ENCODE results near the gene EFCAB12.
A peak's percentile ranks its signal among the peaks of the same experiment; 100 is the strongest.

Gene EFCAB12

DNA sequence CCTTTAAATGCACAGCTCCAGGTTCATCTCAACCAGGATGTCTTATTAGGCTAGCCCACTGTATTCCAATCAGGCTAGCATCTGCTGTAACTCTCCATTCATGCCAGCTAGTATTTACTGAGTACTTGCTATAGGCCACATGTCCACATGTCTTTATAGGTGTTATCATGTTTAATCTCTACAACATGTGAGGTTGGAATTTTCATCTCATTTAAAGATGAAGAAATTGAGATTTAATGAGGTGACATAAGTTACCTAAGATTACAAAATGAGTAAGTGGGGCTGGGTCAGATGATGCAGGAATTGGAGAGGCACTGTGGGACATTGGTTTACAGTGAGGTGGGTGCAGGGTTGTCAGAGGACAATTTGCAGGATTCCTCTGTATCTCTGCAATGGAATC, 14.5 kb upstream of the EFCAB12 start:
- DNase-seq: no peak

DNA sequence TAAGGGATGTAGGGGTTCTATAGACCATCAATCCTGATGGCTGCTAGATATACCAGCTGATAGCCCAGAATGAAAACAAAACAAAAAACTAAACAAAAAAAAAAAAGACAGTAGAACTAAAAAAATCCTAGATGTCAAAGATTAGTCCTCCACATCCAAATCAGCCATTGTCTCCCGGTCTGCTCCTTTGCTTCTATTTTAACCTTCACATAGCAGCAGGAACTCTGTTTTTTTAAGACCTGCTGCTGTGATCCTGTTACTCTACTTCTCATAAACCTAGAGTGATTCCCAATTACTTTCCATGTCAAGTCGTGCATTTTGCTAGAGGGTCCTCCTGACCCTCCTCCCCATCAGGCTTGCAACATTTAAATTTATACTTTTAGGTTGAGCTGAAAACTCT, 14.1 kb upstream of the EFCAB12 start:
- DNase-seq: no peak

DNA sequence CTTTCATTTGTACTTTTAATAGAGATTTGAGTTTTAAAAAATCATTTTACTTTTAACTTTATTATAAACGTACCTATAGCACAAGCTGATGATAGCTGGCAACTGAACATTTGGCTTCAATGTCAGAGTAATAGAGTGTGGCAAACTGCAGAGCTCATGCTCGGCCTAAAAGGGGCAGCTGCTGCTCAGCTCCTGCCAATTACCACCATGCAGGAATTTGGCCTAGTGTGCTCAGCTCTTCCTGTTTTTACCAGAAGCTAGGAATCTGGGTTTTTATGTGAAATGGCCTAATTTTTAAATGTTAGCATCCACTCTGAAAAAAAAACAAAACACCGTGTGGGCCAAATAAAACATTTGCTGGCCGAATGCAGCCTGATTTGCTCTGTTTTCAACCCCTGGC, 13.3 kb upstream of the EFCAB12 start:
- DNase-seq: no peak

DNA sequence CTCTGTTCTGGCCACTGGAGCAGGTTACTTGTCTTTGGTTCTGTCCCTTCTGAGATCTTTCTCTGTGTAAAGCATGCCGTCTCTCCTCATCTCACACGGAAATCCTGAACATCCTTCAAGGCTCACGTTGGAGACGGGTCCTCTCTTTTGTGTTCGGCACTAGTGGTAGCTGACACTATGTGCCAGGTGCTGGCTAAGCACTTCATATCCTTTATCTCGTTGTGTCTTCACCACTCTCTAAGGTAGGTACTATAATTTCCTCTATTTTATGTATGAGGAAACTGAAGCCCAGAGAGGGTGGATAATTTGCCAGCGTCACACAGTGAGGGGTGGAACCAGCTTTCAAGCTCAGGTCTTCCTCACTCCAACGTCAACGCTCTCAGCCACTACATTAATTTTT, 12.8 kb upstream of the EFCAB12 start:
- DNase-seq: no peak

DNA sequence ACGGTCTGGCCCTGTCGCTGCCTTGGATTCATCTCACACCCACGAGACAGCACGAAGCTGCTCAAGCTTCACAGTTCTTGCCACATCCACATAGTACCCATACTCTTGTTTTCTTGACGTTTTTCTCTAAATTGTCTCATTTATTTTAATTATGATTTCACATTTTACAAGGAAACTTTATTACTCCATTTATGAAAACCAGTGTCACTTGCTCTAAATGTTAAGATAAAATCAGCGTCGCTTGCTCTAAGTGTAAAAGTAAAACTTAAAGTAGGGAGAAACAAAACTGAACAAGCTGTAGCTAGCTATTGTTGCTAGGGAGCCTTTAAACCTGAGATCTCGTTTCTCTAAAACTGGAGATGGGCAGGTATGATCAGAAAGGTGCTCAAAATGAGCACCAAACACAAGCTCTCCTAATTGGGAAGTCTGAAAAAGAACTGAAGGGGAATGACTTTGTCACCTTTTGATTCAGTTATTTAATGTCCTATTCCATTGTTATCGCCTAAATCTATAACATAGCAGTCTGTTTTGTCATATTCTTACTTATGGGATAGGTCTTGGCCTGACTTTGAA, 12.3 kb upstream of the EFCAB12 start:
- DNase-seq: no peak

DNA sequence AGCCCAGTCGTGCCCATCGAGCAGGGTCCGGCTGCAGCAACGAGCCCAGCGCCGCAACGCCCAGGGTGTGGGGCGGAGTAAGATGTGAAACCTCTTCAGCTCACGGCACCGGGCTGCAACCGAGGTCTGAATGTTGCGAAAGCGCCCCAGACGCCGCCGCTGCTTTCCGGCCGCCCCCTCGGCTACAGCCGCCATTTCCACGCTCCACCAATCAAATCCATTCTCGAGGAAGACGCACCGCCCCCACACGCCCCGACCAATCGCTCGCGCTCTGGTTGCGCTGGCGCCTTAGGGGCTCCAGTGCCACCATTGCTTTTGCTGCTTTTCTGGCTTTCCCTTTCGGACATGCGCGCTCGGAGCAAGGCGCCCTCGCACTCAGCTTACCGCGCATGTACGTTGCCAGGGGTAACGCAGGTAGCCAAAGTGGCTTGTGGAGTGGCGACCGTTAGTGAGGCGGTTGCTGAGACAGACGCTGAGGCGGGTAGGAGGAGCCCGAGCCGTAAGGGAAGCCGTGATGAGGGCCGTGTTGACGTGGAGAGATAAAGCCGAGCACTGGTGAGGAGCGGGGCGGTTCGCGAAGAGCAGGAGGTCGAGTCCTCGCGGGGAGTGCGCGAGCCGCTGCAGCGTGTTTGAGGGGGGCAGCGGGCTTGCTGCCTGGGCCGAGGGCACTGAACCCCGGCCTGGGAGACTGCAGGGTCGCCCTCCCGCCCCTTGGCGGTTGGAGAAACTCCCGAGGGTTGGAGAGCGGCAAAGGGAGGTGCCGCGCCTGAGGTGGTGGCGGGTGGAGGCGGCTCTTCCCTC, 11.6 kb upstream of the EFCAB12 start, which contains the start of the genes IFT122 and MBD4:
Gene IFT122, plus strand, starts transcription at position 408 of the 801 bp plus-strand sequence. Its CDS starts 107 bp downstream, at position 515.
Gene MBD4, minus strand, starts transcription at position 132 of the 801 bp plus-strand sequence. Its CDS starts 115 bp downstream, at position 17.
- DNase-seq: peak; percentile 100

DNA sequence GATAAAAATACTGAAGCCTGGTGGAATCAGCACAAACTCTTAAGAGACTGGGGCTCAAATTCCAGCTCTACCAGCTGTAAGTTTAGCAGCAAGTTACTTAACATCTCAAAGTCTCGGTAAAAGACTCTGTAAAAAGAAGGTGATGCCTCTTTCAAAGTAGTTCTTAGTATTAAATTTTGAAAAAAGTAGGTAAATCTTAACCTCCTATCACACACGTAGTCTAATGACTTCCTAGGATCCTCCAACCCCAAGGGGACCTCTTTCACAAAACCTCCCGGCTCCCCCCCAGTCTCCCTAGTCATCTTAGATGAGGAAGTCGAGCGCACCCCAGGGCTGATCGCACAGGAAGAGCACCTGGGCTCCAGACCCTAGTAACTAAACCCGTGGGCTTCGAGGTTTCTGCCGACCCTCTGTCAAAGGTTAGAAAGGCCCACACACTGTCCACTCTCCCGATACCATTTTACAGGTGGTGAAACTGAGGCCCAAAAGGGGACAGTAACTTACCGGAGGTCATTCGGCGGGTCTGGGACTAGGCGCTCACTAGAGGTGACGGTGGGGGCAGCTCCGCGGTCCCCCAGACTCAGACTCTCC, 10.9 kb upstream of the EFCAB12 start:
- no peak for DNase-seq

DNA sequence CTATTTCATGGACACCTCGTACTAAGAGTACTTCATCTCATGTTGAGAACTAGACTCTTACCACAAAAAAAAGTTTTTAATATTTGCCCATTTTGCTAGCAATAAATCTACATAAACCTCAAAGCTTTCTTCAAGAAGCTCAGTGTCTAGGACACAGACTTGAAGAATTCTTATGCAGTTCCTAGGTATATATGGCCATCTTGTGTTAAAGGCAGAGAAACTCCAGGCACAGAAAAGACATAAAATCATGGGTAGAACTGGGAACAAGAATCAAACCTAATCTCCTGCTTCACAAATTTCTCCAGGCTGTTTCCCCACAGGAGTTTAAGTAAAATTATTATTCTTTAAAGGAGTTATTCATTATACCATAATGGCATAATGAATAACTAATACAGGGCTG, 6.9 kb upstream of the EFCAB12 start:
- DNase-seq: no peak

DNA sequence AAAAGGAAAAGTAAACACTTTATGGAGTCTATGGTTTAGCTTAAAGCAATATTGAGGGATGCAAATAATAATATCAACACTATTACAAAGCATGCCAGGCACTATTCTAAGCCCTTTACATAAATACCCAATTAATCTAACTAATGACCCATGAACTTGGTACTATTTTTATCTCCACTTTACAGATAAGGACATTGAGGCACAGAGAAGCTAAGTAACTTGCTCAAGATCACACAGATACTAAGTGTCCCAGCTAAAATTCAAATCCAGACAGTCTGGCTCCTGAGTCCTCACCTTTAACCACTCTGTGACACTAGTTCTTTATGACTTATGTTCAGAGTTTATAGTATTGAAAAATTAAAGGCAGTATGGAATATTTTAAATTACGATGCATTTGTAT, 5.7 kb upstream of the EFCAB12 start:
- DNase-seq: no peak

DNA sequence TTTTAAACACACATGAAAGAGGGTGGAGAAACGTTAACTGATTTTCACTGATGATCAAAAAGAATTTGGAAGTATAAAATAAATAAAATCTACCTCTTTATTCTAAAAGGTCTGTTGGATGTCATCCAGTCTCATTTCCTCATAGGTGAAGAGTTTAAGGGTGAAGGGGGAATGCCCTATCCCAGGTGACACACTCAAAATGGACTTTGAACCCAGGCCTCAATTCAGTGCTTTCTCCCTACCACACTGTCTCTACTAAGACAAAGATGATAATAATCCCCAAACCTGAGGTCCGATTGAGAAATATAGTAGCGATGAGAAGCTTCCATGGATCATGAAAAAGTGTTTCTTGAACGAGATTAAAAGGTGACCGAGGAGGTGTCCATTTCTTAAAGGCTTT, 5.1 kb upstream of the EFCAB12 start:
- DNase-seq: no peak

DNA sequence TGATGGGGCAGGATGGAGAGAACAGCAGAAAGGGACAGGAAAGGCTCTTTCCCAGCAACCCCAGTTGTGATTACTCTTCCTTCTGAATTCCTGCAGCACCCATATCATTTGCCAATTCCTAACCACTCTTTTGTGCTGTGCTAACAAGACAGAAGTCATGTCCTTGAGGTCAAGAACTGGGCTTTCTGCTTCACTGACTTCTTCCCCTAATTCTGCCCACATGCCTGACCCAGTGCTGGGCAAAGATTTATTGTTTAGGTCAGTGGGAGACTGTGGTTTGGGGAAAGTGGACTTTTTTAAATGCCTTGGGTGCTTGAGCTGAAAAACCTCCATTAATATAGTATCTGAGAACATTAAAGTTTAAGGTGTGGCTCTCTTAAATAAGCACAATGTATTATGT, 4.2 kb upstream of the EFCAB12 start:
- DNase-seq: no peak

DNA sequence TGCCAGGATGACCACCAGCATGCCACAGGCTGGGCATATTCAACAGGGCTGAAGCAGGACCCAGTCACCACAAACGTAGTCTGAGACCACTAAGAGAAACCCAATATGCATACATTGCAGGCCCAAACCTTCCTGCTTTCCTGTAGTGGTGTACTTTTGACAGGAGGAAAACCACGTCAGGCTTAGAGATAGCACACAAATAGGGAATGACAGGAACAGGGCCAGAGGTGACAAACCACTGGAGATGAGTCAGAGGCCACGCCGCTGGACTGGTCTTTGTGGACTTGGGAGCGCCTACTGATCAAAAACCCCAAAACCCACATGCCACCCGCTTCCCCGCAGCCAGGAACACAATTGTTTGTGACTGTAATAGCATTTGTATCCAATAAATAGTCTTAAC, 3.6 kb upstream of the EFCAB12 start:
- no peak for DNase-seq

DNA sequence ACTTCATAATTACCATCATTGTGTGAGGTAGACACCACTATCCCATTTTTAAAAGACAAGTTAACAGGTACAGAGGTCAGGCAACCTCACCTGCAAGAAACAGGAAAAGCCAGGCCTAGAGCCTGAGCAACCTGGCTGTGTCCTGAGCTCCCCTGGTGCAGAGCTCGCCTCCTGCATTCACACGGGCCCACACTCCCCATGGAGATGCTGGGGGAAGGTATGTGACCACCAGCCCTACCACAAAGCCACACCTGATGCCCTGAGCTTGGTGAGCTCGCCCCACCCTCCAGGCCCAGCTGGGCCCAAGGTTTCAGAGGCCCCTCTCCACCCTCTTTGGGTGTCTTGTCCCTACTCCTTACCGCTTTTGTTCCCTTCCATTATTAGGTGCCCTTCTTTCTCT, 1.2 kb upstream of the EFCAB12 start:
- no peak for DNase-seq

DNA sequence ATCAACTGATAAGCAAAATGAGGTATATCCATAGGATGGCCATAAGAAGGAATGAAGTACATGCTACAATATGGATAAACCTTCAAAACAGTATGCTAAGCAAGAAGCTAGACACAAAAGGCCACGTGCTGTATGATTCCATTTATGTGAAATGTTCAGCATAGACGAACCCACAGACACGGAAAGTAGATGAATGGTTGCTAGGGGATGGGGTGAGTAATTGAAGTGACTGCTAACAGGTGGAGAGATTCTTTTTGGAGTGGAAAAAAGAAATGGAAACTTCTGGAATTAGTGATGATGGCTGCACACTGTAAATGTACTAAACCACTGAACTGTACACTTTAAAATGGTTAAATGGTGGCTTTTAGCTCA, 630 bp upstream of the EFCAB12 start:
- no peak for DNase-seq

DNA sequence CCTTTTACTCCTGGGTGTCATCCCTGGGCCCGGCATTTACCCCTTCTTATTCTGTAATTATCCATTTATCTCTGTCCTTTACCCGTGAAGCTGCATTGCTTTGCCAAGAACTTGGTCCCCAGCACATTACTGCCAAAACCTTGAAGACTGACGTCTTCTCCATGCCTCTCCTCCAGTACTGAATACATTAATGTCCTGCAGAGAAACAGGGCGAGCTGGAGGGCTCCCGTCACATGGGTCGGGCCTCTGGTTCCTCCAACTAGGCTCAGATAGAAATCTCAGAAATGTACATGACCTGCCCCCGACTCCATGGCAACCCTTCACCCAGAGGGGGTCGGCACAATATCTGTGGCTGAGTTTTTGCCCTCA, 445 bp downstream of the EFCAB12 start:
- no peak for DNase-seq

DNA sequence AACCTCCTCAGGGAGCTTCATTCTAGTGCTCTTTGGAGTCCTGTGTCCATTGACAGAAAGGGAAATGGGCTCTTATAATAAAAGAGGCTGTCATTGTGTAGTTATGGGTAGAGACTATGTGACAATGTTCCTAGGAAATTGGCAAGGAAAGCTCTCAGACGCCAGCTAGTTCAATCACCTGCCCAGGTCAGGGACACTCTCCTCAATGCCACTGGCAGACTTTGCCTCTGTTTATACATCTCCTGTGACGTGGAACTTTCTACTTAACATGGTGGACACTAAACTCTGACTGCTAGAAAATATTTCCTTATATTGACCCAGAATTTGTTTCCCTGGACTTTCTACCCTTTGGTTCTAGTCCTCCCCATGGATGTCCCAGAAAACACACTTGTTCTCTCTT, 2.8 kb downstream of the EFCAB12 start:
- DNase-seq: no peak

DNA sequence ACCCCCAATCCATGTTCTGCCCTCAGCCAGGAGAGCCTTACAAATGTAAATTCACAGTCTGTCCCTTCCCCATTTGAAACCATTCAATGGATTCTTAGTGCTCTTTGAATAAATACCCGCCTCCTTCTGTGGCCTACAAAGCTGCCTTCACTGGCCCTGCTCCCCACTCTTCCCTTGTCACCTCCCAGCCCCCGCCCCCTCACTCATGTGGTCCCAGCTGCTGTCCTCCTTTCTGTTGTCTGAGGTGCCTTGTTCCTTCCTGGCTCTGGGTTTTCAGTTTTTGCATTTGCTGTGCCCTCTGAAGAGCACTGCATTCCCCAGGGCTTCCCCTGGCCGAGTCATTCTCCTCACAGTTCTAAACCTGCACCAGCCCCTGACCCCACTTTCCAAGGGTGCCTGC, 3.2 kb downstream of the EFCAB12 start:
- peak; percentile 51 for DNase-seq

DNA sequence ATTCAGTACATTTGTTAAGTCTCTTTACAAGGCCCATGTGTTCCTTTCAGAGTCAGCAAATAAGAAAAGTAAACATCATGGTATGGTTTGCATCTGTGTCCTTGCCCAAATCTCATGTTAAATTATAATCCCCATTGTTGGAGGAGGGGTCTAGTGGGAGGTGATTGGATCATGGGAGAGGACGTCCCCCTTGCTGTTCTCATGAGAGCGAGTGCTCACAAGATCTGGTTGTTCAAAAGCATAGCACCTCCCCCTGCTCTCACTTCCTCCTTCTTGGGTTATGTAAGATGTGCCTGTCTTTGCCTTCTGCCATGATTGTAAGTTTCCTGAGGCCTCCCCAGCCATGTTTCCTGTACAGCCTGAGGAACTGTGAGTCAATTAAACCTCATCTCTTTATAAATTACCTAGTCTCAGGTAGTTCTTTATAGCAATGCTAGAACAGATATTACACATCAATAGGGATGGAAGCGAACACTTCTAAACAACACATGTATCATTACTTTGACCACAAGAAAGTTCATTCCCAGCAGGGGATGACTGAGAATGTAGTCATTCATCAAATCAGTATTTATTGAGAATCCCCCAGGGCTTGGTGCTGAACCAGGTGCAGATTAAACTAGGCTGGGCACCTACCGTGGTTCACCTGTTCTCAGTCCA, 4.1 kb downstream of the EFCAB12 start:
- peak; percentile 46 for DNase-seq

DNA sequence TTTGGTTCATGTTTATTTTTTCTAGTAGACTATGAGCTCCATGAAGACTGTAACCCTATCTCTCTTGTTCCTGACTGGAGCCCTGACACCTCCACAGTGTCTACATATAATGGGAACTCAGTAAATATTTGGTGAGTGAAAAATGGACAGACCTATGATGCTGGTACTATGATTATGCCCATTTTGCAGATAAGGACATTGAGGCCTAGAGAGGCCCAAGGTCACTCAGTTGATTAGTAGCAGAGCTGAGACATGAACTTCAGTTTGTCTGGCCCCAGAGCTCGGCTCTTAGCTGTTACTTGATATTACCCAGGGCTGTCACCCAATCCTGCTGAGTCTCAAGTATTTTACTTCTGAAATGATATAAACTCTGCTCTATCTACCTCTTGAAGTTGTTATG, 5.5 kb downstream of the EFCAB12 start:
- peak; percentile 15 for DNase-seq

DNA sequence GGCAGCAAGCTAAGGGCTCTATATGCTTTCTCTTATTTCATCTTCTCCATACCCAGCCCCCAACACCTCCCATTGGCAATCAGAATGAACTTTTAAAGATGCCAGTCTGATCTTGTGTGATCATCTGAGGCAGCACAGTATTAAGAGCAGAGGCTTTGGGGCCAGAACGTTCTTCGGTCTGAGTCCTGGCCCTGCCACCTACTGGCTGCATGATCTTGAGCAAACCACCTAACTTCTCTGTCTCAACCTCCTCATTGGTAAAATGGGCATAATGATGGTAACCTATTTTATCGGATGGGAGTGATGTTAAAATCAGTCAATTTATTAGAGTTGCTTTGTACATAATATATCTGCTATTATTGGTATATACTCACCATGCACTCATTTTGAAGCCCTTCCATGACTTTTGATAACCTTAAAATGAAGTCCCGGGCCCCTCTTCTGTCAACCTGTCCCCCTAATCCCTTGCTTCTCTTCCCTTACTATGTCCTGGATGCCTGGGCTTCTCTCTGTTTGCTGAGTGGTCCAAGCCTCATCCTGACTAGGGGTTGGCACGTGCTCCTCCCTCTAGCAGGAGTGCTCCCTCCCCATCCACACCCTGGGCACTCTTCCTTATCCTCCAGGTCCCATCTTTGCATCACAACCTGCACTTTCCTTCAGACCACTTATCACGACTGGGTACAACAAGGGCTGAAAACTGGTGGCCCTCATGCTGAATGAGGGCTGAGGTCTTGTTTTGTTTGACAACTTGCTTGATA, 6.3 kb downstream of the EFCAB12 start:
- DNase-seq: peak; percentile 32

DNA sequence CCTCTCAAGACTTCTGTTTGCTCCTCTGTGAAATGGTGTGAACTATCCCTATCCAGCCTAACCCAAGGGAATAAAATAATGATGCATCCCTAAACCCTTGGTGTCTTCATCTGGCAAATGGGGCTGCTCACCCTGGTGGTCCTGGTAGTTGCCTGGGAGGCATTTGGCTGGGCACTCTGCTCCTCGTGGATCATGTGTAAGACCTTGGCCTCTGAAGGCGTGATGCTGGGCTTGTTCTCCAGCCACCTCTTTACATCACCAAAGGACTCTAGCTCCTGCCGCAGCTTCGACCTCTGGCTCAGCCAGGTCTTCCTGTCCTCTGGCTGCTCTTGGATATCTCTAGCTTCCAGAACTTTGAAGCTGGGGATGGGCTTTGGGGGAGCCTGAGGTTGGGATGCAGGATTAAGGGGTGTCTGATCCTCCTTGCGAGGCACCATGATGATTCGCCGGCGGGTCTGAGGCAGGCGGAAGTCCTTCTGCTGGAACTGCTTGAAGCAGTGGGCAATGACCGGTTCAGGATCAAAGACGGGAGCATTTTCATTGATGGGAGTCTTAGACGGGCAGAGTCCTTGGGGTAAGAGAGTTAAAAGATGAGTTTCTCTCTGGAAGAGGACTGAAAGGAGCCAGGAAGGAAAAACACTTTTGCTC, 7.1 kb downstream of the EFCAB12 start:
- peak; percentile 38 for DNase-seq

DNA sequence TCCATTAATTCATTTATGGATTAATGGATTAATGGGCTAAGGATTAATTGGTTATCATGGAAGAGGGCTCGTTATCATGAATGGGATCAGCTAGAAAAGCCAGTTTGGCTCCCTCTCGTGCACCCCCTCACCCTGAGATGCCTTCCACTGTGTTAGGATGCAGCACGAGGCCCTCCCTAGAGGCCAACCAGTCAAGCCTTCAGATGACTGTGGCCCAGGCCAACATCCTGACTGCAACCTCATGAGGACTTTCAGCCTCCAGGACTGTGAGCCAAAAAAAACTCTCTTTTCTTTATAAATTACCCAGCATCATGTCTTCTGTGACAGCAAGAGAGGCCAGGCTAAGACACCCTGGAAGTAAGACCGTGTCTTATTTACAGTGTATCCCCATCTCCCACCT, 9.0 kb downstream of the EFCAB12 start:
- peak; percentile 29 for DNase-seq
